Astrocyte of the hippocampus (primary cell): ENCODE measurements around the gene ZNF20.
"Not testable (repeated sequence)": the region's sequence is repeated elsewhere in the genome, so short reads cannot be mapped to it uniquely, and the experiment has no call there.

Source experiments
- DNase-seq: peaks from one replicate; pipeline ENCODE4 v3.0.0; 2011; ENCODE audit warnings: low read depth, low spot score

ZNF20 gene

DNA sequence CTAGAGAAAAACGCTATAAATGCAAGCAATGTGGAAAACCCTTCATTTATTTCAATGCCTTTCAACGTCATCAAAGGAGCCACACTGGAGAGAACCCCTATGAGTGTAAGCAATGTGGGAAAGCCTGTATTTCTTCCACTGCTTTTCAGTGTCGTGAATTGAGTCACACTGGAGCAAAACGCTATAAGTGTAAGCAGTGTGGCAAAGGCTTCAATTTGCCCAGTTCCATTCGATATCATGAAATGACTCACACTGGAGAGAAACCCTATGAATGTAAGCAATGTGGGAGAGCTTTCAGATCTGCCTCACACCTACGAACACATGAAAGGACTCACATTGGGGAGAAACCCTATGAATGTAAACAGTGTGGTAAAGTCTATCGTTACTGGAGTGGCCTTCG, 27.4 kb downstream of the ZNF20 start:
- no peak for DNase-seq

DNA sequence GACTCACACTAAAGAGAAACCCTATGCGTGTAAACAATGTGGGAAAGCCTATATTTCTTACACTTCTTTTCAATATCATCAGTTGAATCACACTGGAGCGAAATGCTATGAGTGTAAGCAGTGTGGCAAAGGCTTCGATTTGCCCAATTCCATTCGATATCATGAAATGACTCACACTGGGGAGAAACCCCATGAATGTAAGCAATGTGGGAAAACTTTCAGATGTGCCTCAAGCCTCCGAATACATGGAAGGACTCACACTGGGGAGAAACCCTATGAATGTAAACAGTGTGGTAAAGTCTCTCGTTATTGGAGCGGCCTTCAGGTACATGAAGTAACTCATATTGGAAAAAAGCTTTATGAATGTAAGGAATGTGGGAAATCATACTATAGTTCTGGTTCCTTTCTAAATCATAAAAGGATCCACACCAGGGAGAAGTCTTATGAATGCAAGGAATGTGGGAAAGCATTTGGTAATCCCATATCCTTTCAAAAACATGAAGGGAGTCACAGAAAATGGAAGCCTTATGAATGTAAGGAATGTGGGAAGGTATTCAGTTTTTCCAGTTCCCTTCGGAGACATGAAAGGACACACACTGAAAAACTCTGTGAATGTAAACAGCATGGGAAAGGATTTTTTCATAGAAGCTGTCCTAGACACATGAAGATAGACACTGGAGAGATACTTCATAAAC, 28.1 kb downstream of the ZNF20 start:
- DNase-seq = no peak

DNA sequence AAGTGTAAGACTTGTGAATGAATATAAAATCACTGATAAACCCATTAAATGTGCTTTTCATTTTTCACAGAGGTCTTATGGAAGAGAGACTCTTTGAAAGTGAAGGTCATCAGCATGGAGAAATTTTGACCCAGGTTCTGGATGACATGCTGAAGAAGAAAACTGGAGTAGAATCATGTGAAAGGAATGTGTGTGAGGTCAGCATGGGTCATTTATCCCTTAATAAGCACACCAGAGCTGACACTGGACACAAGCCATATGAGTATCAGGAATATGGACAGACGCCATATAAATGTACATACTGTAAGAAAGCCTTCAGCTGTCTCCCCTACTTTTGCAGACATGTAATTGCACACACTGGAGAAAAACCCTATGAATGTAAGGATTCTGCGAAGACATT, 29.0 kb downstream of the ZNF20 start:
- DNase-seq = no peak

DNA sequence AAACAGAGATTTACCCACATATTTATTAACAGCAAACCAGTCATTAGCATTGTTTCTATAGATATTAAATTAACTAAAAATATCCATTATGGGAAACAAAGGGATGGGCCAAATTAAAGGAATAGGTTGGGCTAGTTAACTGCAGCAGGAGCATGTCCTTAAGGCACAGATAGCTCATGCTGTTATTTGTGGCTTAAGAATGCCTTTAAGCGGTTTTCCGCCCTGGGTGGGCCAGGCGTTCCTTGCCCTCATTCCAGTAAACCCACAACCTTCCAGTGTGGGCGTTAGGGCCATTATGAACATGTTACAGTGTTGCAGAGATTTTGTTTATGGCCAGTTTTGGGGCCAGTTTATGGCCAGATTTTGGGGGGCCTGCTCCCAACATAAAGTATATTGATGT, 36.2 kb downstream of the ZNF20 start:
- not testable (repeated sequence) for DNase-seq

DNA sequence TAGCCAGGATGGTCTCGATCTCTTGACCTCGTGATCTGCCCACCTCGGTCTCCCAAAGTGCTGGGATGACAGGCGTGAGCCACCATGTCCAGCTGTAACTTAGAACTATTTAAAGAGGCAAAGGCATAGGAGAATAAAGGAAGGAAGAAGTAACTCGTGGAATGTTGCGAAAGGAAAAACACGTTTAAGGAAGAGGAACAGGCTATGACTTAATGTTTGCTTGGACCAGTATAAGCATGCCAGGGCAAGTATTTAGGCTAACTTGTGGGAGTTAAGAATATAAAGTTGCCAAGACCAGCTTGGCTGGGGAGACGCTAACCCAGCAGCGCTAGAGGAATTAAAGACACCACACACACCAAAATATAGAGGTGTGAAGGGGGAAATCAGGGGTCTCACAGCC, 42.1 kb downstream of the ZNF20 start:
- no peak for DNase-seq

DNA sequence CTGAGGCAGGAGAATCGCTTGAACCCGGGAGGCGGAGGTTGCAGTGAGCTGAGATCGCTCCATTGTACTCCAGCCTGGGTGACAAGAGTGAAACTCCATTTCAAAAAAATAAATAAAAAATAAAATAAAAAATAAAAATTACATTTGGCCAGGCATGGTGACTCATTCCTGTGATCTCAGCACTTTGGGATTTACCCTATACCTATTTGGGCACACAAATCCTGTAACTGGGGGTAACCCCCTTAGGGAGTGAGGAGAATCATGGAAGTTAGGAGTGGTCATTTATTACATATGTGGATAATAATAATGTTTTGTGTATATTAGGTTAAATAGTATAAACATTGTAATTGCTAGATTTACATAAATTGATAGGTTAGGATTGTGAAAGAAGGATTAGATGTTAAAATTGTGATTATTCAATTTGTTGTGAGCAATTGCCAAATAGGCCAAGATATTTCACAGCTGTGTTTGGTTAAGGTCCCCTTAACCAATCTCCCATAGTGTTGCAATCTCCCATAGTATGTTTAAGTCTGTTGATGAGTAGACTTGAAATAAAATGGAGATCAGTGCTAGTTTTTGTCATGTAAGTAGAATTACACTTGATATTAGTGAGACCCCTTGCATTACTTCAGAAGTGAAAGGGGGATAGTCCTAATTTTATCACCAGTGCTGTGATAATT, 44.9 kb downstream of the ZNF20 start:
- no peak for DNase-seq

DNA sequence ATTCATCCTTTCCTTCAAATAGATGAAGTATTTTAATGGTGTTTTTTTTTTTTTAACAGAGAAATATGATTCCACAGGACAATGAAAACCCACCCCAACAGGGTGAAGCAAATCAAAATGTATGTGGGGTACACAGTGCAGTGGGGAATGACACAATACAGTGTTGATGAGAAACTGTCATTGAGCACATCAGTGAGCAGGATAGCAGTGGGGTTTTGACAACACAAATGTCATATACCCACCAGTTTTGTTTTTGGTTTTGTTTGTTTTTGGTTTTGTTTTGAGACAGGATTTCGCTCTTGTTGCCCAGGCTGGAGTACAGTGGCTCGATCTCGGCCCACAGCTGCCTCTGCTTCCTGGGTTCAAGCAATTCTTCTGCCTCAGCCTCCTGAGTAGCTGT, 46.4 kb downstream of the ZNF20 start:
- no peak for DNase-seq

DNA sequence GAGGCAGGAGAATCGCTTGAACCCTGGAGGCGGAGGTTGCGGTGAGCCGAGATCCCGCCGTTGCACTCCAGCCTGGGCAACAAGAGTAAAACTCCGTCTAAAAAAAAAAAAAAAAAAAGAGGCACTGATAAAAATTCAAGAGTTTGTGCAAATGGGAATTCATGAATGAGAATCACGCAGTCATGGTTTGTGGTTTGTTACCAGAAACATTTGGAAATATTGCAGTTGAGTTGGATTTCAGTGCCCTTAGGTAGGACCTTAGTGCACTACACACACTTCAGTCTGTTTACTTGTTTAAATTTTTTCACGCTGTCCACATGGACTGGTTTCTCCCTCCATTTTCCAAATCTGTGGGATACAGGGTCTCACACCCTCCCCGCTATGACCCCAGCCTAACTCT, 47.2 kb downstream of the ZNF20 start:
- peak; percentile 23 for DNase-seq

DNA sequence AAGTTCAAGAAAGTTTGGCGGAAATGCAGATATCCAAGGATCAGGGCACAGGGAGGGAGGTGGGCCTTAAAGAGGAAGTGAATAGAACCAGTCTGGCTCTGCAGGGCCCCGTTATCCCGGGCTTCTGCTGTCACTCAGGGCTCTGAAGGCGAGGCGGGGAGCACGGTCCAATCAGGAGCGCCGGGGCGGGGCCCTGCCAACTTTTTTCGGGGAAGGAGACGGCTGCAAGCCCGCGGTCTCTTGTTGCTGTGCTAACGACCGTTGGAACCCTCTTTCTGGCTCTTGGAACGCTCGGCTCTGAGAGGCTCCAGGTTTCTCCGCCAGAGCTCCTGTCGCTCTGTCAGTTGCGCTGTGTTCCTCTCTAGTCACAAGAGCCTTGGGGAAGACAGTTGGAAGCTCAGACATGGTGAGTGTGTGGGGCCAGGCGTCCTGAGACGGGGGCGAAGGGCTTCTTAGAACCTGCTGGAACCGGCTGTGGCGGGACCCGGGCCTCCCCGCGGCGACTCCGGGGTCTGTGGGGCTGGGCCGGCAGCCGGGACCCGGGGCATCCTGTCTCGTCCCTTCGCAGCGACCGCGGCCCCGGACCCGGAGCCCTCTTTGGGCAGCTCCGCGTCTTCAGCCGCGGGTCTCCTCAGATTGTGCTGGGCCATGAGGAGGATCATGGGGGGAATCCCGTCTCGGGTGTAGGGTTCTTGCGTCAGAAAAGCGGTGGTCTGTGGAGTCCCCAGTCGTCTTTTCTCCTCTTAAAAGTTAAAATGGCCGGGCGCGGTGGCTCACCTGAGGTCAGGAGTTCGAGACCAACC, 47.9 kb downstream of the ZNF20 start:
- peak; percentile 95 for DNase-seq

DNA sequence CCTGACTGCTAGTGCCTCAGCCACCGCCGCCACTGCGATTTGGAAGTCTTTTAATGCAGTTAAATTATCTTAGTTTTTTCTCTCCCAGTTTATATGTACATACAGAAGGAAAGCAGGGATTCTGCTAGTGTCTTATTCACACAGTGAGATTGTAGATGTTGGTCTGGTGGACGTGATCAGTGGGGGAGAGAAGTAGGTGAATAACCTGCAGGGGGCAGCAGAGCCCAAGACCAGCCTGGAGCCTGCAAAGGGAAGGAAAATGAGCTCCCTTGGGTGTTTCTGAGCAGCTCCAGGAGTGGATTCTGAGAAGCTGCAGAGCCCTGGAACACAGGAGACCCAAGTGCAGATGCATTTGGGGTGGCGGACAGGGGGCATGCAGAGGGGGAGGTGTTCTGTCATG, 49.3 kb downstream of the ZNF20 start:
- DNase-seq = peak; percentile 57

DNA sequence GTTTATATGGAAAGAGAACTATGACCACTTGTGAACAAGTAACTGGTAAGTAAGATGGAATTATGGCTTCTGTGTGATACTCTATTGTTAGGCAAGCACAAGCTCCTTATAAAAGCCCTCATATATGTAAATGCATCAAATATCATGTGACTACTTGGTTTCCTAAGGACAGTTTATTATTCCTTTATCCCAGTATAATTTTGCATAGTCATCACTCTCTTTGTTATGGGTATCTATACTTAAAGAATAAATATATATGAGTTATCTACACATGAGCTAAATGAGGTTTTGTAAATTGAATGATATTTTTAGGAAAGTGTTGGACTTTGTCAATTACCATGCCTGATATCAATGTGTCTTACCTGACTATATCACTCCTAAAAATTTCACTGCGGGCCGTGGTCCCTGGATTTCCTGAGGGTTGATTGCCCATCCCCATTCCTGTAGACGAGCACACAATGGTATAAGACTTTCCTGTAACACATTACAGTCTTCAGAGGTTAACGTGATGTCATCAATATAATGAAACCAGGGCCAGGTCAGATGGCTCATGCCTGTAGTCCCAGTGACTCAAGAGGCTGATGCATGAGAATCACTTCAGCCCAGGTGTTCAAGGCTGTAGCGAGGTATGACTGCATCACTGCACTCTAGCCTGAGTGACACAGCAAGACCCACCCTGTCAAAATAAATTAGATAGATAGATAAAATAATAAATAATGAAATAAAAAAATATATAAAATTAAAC, 54.9 kb downstream of the ZNF20 start:
- no peak for DNase-seq

DNA sequence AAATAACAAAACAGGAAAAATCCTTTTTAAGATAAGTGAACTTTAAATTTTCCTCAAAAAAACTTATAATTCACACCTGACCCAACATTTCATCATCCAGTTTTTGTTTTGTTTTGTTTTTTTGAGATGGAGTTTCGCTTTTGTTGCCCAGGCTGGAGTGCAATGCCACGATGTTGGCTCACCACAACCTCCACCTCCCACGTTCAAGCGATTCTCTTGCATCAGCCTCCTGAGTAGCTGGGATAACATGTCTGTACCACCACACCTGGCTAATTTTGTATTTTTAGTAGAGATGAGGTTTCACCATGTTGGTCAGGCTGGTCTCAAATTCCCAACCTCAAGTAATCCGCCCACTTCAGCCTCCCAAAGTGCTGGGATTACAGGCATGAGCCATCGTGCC, 56.8 kb downstream of the ZNF20 start:
- DNase-seq = not testable (repeated sequence)
